Uterus (tissue), 4 donors: Measurements from ENCODE around the gene FOXN3. TPM values are rescaled to one million over a fixed set of nuclear protein-coding genes. Genes with fewer than 3 reads are reported as not detected.
"Not testable (repeated sequence)": the region's sequence is repeated elsewhere in the genome, so short reads cannot be mapped to it uniquely, and the experiment has no call there.

Source experiments
- DNase-seq, 2 donors: peaks; one replicate each; pipeline ENCODE4 v3.0.0-alpha.2; 2019 to 2020
- H3K27ac ChIP-seq, 2 donors: fragments of 200-600 bp; sonication (generic); 1 replicate in 1 of 2; 2 replicates in 1 of 2; pipeline ENCODE4 v1.5.1; 2016 to 2018
- H3K27me3 ChIP-seq, 2 donors: fragments of 200-600 bp; sonication (generic); one replicate each; pipeline ENCODE4 v1.5.1; 2018 to 2019; ENCODE audit warnings: control low read depth in 1 of 2
- H3K36me3 ChIP-seq, 2 donors: fragments of 200-600 bp; sonication (generic); one replicate each; pipeline ENCODE4 v1.5.1; 2019; ENCODE audit warnings: control low read depth in 1 of 2
- H3K4me1 ChIP-seq, 2 donors: fragments of 200-600 bp; sonication (generic); one replicate each; pipeline ENCODE4 v1.5.1; 2018 to 2019; ENCODE audit warnings: control low read depth in 1 of 2
- H3K4me3 ChIP-seq, 2 donors: fragments of 200-600 bp; sonication (generic); 1 replicate in 1 of 2; 2 replicates in 1 of 2; pipeline ENCODE4 v1.5.1; 2018 to 2019; ENCODE audit warnings: mild to moderate bottlenecking in 1 of 2
- H3K9me3 ChIP-seq, 2 donors: fragments of 200-600 bp; sonication (generic); one replicate each; pipeline ENCODE4 v1.5.1; 2019; ENCODE audit warnings: control low read depth in 1 of 2
- POLR2A ChIP-seq, 2 donors: fragments of 450-650 bp; IDR thresholded peaks; one replicate each; pipeline ENCODE4 v1.6.1; 2016; ENCODE audit warnings: antibody characterized with exemption in 2 of 2, mild to moderate bottlenecking in 1 of 2, moderate library complexity in 1 of 2
- intact Hi-C: fragments of 100-400 bp; cut with DNase I; formaldehyde crosslinking; loops from one replicate; pipeline ENCODE4 v1.15.1; 2023; ENCODE audit warnings: low total_unique reads
- total RNA-seq, 4 donors: library from RNA; depleted of rRNA in 3 of 4; stranded (reverse); fragments of >200 nt in 3 of 4; gene quantifications; one replicate each; pipeline versions ENCODE4 v1.1.0 to v1.2.4, GENCODE V29; 2014 to 2023
- TF ChIP-seq, protein P1 (sequence below), 4 experiments: fragments of 200-600 bp in 2 of 4; fragments of 450-650 bp in 2 of 4; sonication (generic) in 2 of 4; IDR thresholded peaks; one replicate each; pipeline ENCODE4 v1.5.1; 2016 to 2019; ENCODE audit warnings: antibody characterized with exemption in 4 of 4, mild to moderate bottlenecking in 2 of 4, moderate library complexity in 1 of 4
- donor health status: DM: yes; HTN: yes; CAD: no.

Gene FOXN3
- total RNA-seq, 4 donors from 2014 or later: 37.7 to 103 (median 74.9) TPM

DNA sequence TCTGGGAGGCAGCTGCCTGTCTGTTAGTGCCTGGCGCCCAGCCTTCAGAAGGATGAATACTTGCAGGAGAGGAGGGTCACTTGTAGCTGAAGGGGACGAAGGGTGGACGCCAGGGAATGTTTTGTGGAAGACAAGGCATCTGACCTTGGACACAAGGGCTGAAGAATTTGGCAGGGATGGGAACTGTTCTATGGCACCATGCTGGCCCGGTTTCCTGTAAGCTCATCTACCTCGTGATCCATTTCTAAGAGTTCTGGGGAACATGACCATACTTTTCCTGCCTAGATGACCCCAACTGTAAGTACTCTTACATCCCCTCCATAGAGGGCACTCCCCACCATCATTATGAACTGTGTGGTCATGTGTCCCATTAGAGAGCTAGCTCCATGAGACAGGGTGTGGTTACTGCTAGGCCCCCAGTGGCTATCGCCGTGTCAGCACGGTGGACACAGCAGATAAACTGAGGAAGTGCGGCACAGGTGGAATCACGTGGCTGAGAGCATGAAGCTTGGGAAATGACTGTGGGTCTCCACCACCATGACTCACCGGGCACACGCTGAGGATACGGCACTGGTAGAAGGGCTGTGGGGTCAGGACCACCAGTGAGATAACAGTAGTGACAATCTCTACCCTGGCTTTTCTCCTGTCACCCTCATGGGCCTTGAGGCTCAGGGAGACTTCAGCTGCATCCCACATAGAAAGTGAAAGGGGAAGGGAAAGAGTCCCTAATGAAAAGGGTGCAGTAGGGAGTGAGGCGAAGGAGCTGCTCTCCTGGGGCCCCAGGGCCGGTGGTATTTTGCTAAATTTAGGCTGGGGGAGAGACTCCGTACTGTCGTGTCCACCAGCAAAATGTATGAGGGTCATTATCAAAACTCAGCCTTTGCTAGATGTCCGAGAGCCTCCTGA lies 252.6 kb downstream of the FOXN3 start:
- Histone ChIP-seq H3K4me3 (no peak overlapping the region), H3K4me1 (peaks cover 0 to 8% of the 10 kb centered on the region in 2 donors), H3K27ac (peak overlapping the region; percentile 28 to 71), H3K9me3 (no peaks in the 10 kb centered on the region), H3K27me3 (no peaks in the 10 kb centered on the region), H3K36me3 (no peaks in the 10 kb centered on the region)
- DNase-seq: no peak
- TF ChIP-seq, protein P1, sequence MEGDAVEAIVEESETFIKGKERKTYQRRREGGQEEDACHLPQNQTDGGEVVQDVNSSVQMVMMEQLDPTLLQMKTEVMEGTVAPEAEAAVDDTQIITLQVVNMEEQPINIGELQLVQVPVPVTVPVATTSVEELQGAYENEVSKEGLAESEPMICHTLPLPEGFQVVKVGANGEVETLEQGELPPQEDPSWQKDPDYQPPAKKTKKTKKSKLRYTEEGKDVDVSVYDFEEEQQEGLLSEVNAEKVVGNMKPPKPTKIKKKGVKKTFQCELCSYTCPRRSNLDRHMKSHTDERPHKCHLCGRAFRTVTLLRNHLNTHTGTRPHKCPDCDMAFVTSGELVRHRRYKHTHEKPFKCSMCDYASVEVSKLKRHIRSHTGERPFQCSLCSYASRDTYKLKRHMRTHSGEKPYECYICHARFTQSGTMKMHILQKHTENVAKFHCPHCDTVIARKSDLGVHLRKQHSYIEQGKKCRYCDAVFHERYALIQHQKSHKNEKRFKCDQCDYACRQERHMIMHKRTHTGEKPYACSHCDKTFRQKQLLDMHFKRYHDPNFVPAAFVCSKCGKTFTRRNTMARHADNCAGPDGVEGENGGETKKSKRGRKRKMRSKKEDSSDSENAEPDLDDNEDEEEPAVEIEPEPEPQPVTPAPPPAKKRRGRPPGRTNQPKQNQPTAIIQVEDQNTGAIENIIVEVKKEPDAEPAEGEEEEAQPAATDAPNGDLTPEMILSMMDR (IDR thresholded peaks at IDR 0.05): no peak
- TF ChIP-seq POLR2A (IDR thresholded peaks at IDR 0.05): no peak
- intact Hi-C loops: no loop called here

DNA sequence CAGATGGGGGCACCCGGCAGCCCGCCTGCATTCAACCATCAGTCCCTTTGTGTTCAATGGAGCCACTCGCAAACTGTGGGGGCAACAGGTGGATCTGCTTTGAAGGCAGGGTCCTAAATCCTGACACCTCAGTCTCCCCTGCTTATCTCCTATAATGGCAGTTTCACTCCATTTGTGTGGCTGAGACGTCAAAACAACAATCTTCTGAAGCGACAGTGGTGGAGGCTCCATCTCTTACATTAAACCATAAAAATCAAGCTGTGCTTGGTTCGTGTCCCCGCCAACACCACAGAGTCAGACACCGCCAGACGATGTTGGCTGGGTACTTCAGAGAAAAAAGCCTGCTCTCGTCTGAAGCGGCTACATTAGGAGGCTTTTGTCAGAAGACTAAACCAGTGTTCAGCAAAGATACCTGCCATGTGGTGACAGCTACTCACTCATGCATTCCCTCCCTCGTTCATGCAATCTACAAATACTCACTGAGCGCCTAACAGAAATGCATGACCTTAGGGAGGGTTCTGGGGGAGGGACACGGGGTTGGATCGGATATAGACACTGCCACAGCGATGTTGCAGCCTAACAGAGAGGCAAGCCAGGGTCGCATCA lies 253.9 kb downstream of the FOXN3 start:
- DNase-seq: no peak
- Histone ChIP-seq H3K4me3 (no peak overlapping the region), H3K4me1 (peaks cover 0 to 8% of the 10 kb centered on the region in 2 donors), H3K27me3 (no peaks in the 10 kb centered on the region), H3K36me3 (no peaks in the 10 kb centered on the region), H3K9me3 (no peaks in the 10 kb centered on the region), H3K27ac (no peak overlapping the region)
- TF ChIP-seq POLR2A (IDR thresholded peaks at IDR 0.05): no peak
- TF ChIP-seq, protein P1 (IDR thresholded peaks at IDR 0.05): no peak
- intact Hi-C loops: no loop called here

- Histone ChIP-seq H3K36me3 (no peaks in the 10 kb centered on the region), H3K27me3 (no peaks in the 10 kb centered on the region), H3K9me3 (no peaks in the 10 kb centered on the region), H3K4me3 (no peak overlapping the region), H3K4me1 (peaks cover 0 to 8% of the 10 kb centered on the region in 2 donors), H3K27ac (no peak overlapping the region)
- intact Hi-C loops: no loop called here
- DNase-seq: no peak
- TF ChIP-seq POLR2A (IDR thresholded peaks at IDR 0.05): no peak
- TF ChIP-seq, protein P1 (IDR thresholded peaks at IDR 0.05): no peak
These were observed 254.4 kb downstream of the FOXN3 start for GRCh38 chr14:89162586-89162985.

- Histone ChIP-seq H3K36me3 (no peaks in the 10 kb centered on the region), H3K4me1 (no peaks in the 10 kb centered on the region), H3K27ac (no peak overlapping the region), H3K4me3 (no peak overlapping the region), H3K9me3 (no peaks in the 10 kb centered on the region), H3K27me3 (no peaks in the 10 kb centered on the region)
- intact Hi-C loops: no loop called here
- TF ChIP-seq, protein P1 (IDR thresholded peaks at IDR 0.05): no peak
- TF ChIP-seq POLR2A (IDR thresholded peaks at IDR 0.05): no peak
- no peak for DNase-seq
These were observed 256.6 kb downstream of the FOXN3 start for GRCh38 chr14:89160437-89160836.

DNA sequence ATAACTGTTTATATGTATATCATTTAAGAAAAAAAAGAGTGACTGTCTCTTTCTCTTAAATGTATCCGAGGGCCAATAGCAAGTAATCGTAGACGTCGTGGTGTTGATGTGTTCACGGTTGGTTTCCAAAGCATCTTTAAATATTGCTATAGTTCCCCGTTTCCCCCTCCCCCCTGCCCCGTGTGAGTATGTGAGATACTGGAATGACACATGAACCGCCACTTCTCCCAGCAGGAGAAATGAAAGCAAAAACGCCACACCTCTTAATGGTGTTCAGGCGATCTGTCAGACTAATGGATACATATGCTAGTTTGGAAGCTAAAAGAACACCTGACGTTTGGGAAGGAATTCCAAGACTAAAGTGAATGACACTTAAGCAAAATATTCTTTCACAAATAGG lies 258.3 kb downstream of the FOXN3 start:
- TF ChIP-seq, protein P1 (IDR thresholded peaks at IDR 0.05): no peak
- no peak for TF ChIP-seq POLR2A (IDR thresholded peaks at IDR 0.05)
- H3K27me3 ChIP-seq: no peaks in the 10 kb centered on the region
- intact Hi-C loops: no loop called here
- H3K9me3 ChIP-seq: no peaks in the 10 kb centered on the region
- no peak overlapping the region for H3K27ac ChIP-seq
- H3K4me1 ChIP-seq: no peaks in the 10 kb centered on the region
- no peak overlapping the region for H3K4me3 ChIP-seq
- H3K36me3 ChIP-seq: no peaks in the 10 kb centered on the region
- no peak for DNase-seq

GRCh38 chr14:89158104-89158503 lies 258.9 kb downstream of the FOXN3 start:
- H3K36me3 ChIP-seq, H3K9me3 ChIP-seq, intact Hi-C loops, H3K4me1 ChIP-seq, DNase-seq, H3K4me3 ChIP-seq, H3K27me3 ChIP-seq, H3K27ac ChIP-seq: not testable (repeated sequence)
